Choroid plexus epithelial cell (primary cell): Measurements from ENCODE around the gene FAM177A1.

Experiments
- DNase-seq: peaks from one replicate; pipeline ENCODE4 v3.0.0-alpha.2; 2010; ENCODE audit warnings: low read depth
- H3K4me3 ChIP-seq: 2 replicates; pipeline ENCODE4 v1.5.1; 2011; ENCODE audit warnings: low read depth, mild to moderate bottlenecking, control low read depth, low read length, moderate library complexity
- CTCF ChIP-seq: conservative IDR thresholded peaks from 2 replicates; pipeline ENCODE4 v1.5.1; 2011; ENCODE audit warnings: low read depth, mild to moderate bottlenecking, control low read depth, inconsistent platforms, low read length, moderate library complexity

The FAM177A1 gene

GRCh38 chr14:35123388-35123703 lies 77.3 kb downstream of the FAM177A1 start:
- no peak for DNase-seq
- TF ChIP-seq CTCF = no peak
- peak overlapping the region; percentile 97 for H3K4me3 ChIP-seq

GRCh38 chr14:35124127-35124526 lies 78.1 kb downstream of the FAM177A1 start:
- no peak overlapping the region for H3K4me3 ChIP-seq
- peak; percentile 18 for DNase-seq
- no peak for TF ChIP-seq CTCF
